T-helper 17 cell (primary cell): ENCODE measurements around the gene PDE4A. TPM values are rescaled to one million over a fixed set of nuclear protein-coding genes. Genes with fewer than 3 reads are reported as not detected.
"Not testable (repeated sequence)": the region's sequence is repeated elsewhere in the genome, so short reads cannot be mapped to it uniquely, and the experiment has no call there.

Experiments used
- ATAC-seq: fragments of 150-1000 bp; cut with Tn5 transposase; 2 replicates; pipeline ENCODE4 v1.10.0; 2021; ENCODE audit warnings: mild to moderate bottlenecking, moderate library complexity
- DNase-seq, 3 donors: peaks; one replicate each; pipeline versions ENCODE4 v3.0.0 to v3.0.0-alpha.2; 2020 to 2021
- H3K9me3 ChIP-seq: one replicate; pipeline ENCODE4 v1.7.0; 2013; ENCODE audit warnings: low read length, mild to moderate bottlenecking; ENCODE audit not compliant: control insufficient read depth, poor library complexity, severe bottlenecking
- H3K27ac Mint-ChIP-seq: one replicate; pipeline ENCODE4 v1.8.0; 2022; ENCODE audit warnings: mild to moderate bottlenecking, moderate library complexity, mixed read lengths
- H3K27me3 Mint-ChIP-seq: one replicate; pipeline ENCODE4 v1.8.0; 2022; ENCODE audit warnings: mixed read lengths
- H3K36me3 Mint-ChIP-seq: one replicate; pipeline ENCODE4 v1.8.0; 2022; ENCODE audit warnings: low read depth, mixed read lengths
- H3K4me1 Mint-ChIP-seq: one replicate; pipeline ENCODE4 v1.8.0; 2022; ENCODE audit warnings: mild to moderate bottlenecking, mixed read lengths
- H3K4me3 Mint-ChIP-seq: one replicate; pipeline ENCODE4 v1.8.0; 2022; ENCODE audit warnings: mild to moderate bottlenecking, moderate library complexity, mixed read lengths
- total RNA-seq, 4 donors: library from RNA in 2 of 4; stranded (reverse) in 2 of 4; gene quantifications; one replicate each; pipeline ENCODE4 v1.2.3 and lab custom pipeline; 2022 to 2026

The PDE4A gene
- total RNA-seq, 2 donors from 2014 or later, result 5.7 to 9.5 TPM

DNA sequence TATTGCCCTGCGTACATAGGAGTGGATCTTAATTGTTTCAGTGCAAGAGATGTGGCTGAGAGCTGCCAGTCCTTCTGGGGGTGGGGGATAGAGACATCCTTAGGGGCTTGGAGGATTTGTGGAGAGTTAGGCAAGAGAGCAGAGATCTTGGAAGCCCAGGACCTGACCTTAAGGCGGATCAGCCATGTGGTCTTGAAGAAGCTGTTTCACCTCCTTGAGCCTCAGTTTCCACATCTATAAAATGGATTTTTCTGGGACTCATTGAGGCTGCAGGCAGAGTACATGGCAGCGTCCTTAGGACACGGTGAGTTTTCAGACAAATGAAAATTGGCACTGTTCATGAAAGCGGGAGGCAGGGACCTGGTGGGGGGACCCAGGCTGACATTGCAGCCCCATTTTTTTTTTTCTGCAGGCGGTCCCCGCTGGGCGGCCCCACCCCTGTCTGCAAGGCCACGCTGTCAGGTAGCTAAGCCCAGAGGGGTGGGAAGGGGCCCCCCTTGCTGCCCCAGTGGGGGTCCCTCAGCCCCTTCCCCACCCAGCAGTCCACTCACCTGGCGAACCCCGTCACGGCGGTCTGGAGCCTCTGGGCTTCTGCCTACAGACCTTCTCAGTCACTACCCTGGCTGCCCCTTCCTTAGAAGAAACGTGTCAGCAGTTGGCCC lies 30.0 kb downstream of the PDE4A start:
- no peaks in the 10 kb centered on the region for H3K9me3 ChIP-seq
- Mint-ChIP-seq H3K27ac (no peak overlapping the region), H3K4me3 (no peak overlapping the region), H3K4me1 (peaks cover 14% of the 10 kb centered on the region), H3K36me3 (peaks cover 12% of the 10 kb centered on the region), H3K27me3 (no peaks in the 10 kb centered on the region)
- DNase-seq, result no peak
- ATAC-seq, result no peak

DNA sequence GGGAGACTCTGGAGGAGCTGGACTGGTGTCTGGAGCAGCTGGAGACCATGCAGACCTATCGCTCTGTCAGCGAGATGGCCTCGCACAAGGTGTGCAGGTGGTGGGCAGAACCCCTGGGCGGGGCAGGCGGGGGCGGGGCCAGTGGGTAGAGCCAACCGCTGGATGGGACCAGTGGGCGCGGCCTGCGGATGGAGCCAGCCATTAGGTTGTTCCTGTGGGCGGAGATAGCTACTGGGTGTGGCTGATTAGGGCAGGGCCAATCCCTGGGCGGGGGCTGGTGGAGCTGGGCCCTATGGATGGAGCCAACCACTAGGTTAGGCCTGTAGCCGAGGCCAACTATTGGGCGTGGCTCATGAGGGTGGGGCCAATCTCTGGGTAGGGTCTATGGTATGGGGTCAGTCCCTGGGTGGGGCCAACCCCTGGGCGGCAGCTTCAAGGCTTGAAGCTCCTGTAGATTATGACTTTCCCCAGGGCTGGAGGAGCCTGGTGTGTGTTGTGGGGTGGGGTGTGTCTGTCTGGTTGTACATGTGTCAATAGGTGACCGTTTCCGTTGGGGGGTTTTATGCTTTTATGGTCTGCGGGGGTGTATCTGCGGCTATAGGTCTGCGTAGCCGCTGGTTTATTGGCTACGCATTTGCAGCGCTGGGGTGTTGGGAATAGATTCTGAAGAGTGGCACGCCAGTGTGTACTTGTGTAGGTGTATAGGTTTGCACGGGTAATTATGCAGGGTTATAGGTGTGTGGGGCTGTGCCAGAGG lies 30.7 kb downstream of the PDE4A start:
- no peak for ATAC-seq

DNA sequence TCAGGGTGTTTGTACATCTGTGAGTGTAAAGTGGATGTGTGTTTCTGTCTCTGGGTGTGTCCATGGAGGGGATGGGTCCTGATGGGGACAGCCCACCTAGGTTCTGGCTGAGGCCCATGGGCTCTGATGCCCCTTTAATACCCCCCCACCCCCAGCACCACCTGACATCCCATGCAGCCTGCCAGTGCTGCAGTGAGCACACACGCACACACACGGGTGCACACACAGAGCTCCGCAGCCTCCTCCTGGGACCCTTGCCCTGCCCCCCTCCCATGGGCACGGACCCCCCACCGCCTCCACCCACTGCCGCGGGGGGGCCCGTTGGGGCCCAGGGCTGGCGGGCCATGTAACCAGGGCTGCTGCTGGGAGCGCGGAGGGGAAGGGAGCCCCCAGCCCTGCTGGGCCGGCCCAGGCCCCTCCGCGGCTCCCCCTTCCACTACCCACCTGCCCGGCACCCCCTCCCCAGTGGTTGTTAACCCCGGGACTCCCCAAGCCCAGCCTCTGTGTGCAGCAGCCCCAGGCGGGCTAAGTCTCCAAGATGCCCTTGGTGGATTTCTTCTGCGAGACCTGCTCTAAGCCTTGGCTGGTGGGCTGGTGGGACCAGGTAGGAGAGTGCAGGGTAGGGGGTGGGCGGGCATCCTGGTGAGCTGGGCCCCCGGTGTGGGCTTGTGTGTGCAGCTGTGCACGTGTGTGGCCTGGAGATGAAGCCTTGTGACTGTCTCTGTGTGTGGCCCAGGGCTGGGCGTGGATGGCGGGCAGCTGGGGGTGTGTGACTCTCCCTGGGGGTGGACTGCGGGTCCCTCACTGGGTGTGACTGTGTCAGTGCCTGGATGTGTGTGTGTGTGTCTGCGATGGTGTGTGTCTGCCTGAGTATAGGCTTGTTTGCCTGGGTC lies 32.6 kb downstream of the PDE4A start:
- DNase-seq (no peak), ATAC-seq (no peak)
- H3K4me3 Mint-ChIP-seq, result no peak overlapping the region
- H3K4me1 Mint-ChIP-seq, result peaks cover 10% of the 10 kb centered on the region
- peaks cover 11% of the 10 kb centered on the region for H3K36me3 Mint-ChIP-seq
- H3K27ac Mint-ChIP-seq, result peak overlapping the region; percentile 21
- H3K9me3 ChIP-seq, result no peaks in the 10 kb centered on the region
- no peaks in the 10 kb centered on the region for H3K27me3 Mint-ChIP-seq

More for the DNA sequence above, 30.7 kb downstream of the PDE4A start:
- Mint-ChIP-seq H3K4me1 (peaks cover 14% of the 10 kb centered on the region), H3K27ac (no peak overlapping the region), H3K36me3 (peaks cover 12% of the 10 kb centered on the region), H3K27me3 (no peaks in the 10 kb centered on the region), H3K4me3 (no peak overlapping the region)
- no peaks in the 10 kb centered on the region for H3K9me3 ChIP-seq
- no peak for DNase-seq

DNA sequence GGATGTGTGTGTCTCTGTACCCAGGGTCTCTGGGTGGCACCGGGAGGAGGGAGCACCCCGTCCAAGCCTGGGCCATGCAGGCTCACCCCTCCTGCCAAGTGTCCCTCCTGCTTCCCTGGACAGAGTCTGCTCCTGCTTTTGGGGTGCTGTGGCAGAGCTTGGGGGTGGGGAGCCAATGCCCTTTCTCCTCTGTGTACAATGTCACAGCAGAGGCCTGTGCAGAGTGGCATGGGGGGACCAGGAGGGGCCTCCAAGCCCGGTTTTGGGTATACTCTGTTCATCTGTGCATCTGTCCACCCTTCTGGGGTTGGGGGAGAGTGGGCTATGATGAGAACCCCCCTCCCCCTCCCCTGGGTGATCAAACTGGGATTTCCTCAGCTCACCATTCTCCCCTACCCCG lies 33.5 kb downstream of the PDE4A start:
- Mint-ChIP-seq H3K27ac (no peak overlapping the region), H3K36me3 (peaks cover 11% of the 10 kb centered on the region), H3K4me3 (no peak overlapping the region), H3K4me1 (peaks cover 10% of the 10 kb centered on the region), H3K27me3 (no peaks in the 10 kb centered on the region)
- no peaks in the 10 kb centered on the region for H3K9me3 ChIP-seq
- DNase-seq, result no peak
- no peak for ATAC-seq

DNA sequence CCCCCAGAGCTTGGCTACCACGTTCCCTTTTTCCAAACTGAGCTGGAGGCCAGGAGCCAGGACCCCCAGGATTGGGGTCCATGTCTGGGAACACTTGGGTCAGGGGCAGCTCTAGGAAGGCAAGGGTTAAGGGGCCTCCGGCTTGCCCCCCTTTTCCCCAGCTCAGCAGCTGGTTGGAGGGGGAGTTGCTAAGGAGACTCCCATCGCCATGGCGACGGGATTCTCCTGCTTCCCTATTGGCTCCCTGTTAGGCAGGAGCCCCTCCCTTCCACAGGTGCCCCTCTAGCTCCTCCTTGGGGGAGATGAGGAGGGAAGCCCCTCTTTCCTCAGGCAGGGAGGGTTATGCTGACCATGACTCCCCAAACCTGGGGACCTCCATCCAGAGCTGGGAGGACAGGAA lies 33.9 kb downstream of the PDE4A start:
- no peaks in the 10 kb centered on the region for H3K9me3 ChIP-seq
- DNase-seq (no peak), ATAC-seq (no peak)
- H3K4me1 Mint-ChIP-seq, result peaks cover 10% of the 10 kb centered on the region
- peaks cover 11% of the 10 kb centered on the region for H3K36me3 Mint-ChIP-seq
- H3K4me3 Mint-ChIP-seq, result no peak overlapping the region
- H3K27ac Mint-ChIP-seq, result no peak overlapping the region
- H3K27me3 Mint-ChIP-seq, result no peaks in the 10 kb centered on the region

DNA sequence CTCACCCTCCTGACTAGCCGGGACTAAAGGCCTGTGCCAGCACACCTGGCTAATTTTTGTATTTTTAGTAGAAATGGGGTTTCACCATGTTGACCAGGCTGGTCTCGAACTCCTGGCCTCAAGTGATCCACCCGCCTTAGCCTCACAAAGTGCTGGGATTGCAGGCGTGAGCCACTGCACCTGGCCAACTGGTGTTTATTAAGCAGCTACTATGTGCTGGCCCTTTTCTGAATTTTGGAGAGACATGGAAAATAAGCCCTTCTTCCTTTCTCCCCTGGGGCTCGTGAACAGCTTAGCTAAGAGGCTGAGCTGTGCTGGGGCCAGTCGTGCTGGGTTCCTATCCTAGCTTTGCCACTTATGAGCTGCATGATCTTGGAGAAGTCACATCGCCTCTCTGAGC lies 38.4 kb downstream of the PDE4A start:
- H3K4me3 Mint-ChIP-seq, H3K4me1 Mint-ChIP-seq, ATAC-seq, H3K9me3 ChIP-seq, DNase-seq, H3K27ac Mint-ChIP-seq, H3K27me3 Mint-ChIP-seq, H3K36me3 Mint-ChIP-seq: not testable (repeated sequence)

DNA sequence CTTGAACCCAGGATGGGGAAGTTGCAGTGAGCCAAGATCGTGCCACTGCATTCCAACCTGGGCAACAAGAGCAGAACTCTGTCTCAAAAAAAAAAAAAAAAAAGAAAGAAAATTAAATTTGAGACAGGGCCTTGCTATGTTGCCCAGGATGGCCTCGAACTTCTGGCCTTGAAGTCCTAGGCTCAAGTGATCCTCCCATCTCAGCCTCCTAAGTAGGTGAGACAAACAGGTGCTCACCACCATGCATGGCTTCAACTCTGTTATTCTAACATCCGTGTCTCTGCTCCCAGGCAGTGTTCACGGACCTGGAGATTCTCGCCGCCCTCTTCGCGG lies 40.3 kb downstream of the PDE4A start:
- no peaks in the 10 kb centered on the region for H3K36me3 Mint-ChIP-seq
- no peaks in the 10 kb centered on the region for H3K27me3 Mint-ChIP-seq
- H3K9me3 ChIP-seq, result no peaks in the 10 kb centered on the region
- ATAC-seq (no peak), DNase-seq (no peak)
- peak overlapping the region; percentile 32 for H3K27ac Mint-ChIP-seq
- H3K4me3 Mint-ChIP-seq, result peak overlapping the region; percentile 77
- H3K4me1 Mint-ChIP-seq, result peaks cover 9% of the 10 kb centered on the region

DNA sequence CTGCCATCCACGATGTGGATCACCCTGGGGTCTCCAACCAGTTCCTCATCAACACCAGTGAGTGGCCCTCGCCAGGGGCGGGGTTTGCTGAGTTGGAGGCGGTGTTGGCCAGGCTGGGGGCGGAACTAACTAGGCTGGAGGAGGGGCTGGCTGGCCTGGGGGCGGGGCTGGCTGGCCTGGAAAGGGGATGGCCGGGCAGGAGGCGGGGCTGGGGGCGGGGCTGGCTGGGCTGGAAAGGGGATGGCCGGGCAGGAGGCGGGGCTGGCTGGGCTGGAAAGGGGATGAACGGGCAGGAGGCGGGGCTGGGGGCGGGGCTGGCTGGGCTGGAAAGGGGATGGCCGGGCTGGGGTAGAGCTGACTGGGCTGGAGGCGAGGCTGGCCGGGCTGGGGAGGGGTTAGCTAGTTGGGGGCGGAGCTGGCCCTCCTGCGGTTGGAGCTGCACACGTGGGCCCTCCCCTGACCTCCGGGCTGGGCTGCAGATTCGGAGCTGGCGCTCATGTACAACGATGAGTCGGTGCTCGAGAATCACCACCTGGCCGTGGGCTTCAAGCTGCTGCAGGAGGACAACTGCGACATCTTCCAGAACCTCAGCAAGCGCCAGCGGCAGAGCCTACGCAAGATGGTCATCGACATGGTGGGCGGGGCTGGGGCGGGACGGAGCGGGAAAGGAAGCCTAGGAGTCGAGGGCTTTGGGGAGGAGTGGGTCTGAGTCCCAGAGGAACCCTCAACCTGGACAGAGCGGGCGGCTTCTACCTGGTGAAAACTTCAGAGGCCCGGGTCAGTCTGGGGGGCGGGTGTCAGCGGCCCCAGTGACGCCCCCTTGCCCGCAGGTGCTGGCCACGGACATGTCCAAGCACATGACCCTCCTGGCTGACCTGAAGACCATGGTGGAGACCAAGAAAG lies 41.0 kb downstream of the PDE4A start:
- peak overlapping the region; percentile 77 for H3K4me3 Mint-ChIP-seq
- H3K27me3 Mint-ChIP-seq, result no peaks in the 10 kb centered on the region
- peak; percentile 81 to 85 (median 83) for DNase-seq
- H3K9me3 ChIP-seq, result no peaks in the 10 kb centered on the region
- peaks cover 9% of the 10 kb centered on the region for H3K4me1 Mint-ChIP-seq
- H3K27ac Mint-ChIP-seq, result peak overlapping the region; percentile 32
- peak; percentile 92 for ATAC-seq
- no peaks in the 10 kb centered on the region for H3K36me3 Mint-ChIP-seq

DNA sequence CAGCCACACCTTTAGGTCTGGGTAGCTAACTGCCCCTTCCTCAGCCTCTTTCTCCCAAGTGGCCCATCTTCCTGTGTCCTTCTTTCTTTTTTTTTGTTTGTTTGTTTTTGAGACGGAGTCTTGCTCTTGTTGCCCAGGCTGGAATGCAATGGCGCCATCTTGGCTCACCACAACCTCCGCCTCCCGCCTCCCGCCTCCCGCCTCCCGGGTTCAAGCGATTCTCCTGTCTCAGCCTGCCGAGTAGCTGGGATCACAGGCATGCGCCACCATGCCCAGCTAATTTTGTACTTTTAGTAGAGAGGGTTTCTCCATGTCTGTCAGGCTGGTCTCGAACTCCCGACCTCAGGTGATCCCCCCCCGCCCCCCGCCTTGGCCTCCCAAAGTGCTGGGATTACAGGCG lies 41.7 kb downstream of the PDE4A start:
- H3K27ac Mint-ChIP-seq, H3K4me1 Mint-ChIP-seq, H3K36me3 Mint-ChIP-seq, ATAC-seq, H3K27me3 Mint-ChIP-seq, DNase-seq, H3K9me3 ChIP-seq: not testable (repeated sequence)
- peak overlapping the region; percentile 64 for H3K4me3 Mint-ChIP-seq

DNA sequence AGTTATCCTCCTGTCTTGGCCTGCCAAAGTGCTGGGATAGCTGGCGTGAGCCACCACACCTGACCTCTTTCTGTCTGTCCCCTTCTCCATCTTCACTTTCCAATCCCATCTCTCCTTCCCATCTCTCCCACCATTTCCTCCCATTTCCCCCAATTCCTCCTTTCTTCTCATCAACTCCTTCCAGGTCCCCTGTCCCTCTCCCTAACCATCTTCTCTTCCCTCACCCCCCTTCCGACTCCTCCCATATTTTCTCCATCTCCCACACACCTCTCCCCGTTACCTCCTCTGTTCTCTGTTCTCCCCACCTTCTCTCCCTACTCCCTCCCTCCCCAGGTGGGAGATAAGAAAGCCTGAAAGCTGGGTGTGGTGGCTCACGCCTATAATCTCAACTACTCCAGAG lies 42.2 kb downstream of the PDE4A start:
- peaks cover 9% of the 10 kb centered on the region for H3K4me1 Mint-ChIP-seq
- no peak overlapping the region for H3K27ac Mint-ChIP-seq
- H3K36me3 Mint-ChIP-seq, result no peaks in the 10 kb centered on the region
- no peak for ATAC-seq
- DNase-seq, result no peak
- no peaks in the 10 kb centered on the region for H3K9me3 ChIP-seq
- H3K4me3 Mint-ChIP-seq, result peak overlapping the region; percentile 39
- H3K27me3 Mint-ChIP-seq, result no peaks in the 10 kb centered on the region

DNA sequence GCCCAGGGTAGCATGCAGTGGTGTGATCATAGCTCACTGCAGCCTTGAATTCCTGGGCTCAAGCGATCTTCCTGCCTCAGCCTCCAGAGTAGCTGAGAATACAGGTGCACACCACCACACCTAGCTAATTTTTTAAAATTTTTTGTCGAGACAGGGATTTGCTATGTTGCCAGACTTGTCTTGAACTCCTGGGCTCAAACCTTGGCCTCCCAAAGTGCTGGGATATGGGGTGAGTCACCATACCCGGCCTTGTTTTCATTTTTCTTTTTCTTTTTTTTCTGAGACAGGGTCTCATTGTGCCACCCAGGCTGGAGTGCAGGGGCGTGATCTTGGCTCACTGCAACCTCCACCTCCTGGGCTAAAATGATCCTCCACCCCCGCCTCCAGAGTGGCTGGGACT lies 44.1 kb downstream of the PDE4A start:
- Mint-ChIP-seq H3K27ac (no peak overlapping the region), H3K27me3 (no peaks in the 10 kb centered on the region), H3K4me3 (no peak overlapping the region), H3K4me1 (peaks cover 9% of the 10 kb centered on the region), H3K36me3 (no peaks in the 10 kb centered on the region)
- ATAC-seq (no peak), DNase-seq (no peak)
- no peaks in the 10 kb centered on the region for H3K9me3 ChIP-seq

DNA sequence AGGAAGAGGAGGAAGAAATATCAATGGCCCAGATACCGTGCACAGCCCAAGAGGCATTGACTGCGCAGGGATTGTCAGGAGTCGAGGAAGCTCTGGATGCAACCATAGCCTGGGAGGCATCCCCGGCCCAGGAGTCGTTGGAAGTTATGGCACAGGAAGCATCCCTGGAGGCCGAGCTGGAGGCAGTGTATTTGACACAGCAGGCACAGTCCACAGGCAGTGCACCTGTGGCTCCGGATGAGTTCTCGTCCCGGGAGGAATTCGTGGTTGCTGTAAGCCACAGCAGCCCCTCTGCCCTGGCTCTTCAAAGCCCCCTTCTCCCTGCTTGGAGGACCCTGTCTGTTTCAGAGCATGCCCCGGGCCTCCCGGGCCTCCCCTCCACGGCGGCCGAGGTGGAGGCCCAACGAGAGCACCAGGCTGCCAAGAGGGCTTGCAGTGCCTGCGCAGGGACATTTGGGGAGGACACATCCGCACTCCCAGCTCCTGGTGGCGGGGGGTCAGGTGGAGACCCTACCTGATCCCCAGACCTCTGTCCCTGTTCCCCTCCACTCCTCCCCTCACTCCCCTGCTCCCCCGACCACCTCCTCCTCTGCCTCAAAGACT lies 46.9 kb downstream of the PDE4A start:
- no peak overlapping the region for H3K4me3 Mint-ChIP-seq
- peaks cover 4% of the 10 kb centered on the region for H3K4me1 Mint-ChIP-seq
- H3K27me3 Mint-ChIP-seq, result no peaks in the 10 kb centered on the region
- DNase-seq (no peak), ATAC-seq (no peak)
- no peak overlapping the region for H3K27ac Mint-ChIP-seq
- H3K9me3 ChIP-seq, result no peaks in the 10 kb centered on the region
- H3K36me3 Mint-ChIP-seq, result no peaks in the 10 kb centered on the region
